PC-9 (cell line): Measurements from ENCODE around the gene ST3GAL6.

ENCODE experiments used
- CTCF ChIP-seq: fragments of 200-600 bp; sonication (generic); conservative IDR thresholded peaks from 2 replicates; pipeline ENCODE4 v1.6.1; 2017; ENCODE audit warnings: mixed run types, antibody characterized with exemption, mild to moderate bottlenecking, moderate library complexity
- EZH2 ChIP-seq: fragments of 200-600 bp; sonication (generic); IDR thresholded peaks from 2 replicates; pipeline ENCODE4 v1.8.0; 2017; ENCODE audit warnings: antibody characterized with exemption, low read depth

DNA sequence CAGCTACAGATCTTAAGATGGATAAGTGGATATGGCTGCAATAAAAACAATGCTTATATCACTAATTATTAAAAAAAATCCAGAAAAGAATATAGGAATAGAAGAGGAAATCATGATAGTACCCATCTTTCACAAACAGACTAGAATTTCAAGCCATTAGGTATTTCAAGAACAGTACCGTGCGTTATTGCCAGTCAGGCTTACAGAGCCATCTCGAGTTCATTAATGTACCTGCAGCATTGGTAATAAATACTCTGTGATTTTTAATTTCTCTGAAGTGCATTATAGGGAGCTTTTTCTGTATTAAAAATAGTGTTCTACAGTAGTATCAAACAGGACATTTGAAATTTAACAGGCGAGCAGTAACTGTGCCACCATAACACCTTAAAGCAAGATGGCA lies 35.7 kb downstream of the ST3GAL6 start:
- TF ChIP-seq CTCF: no peak
- TF ChIP-seq EZH2: no peak
